Fibroblast of lung (primary cell): ENCODE results near the gene CMBL. TPM values are rescaled to one million over a fixed set of nuclear protein-coding genes. Genes with fewer than 3 reads are reported as not detected.
A peak's percentile ranks its signal among the peaks of the same experiment; 100 is the strongest.

ENCODE experiments used
- DNase-seq, 2 donors: peaks; one replicate each; pipeline versions ENCODE4 v3.0.0 to v3.0.0-alpha.2; 2010; ENCODE audit warnings: low read depth in 2 of 2
- H2AFZ ChIP-seq: 2 replicates; pipeline ENCODE4 v1.5.1; 2012; ENCODE audit warnings: low read length, control low read depth, inconsistent platforms
- H3K27ac ChIP-seq: 2 replicates; pipeline ENCODE4 v1.5.1; 2011; ENCODE audit warnings: low read length, control low read depth; ENCODE audit not compliant: insufficient read depth
- H3K27me3 ChIP-seq: 2 replicates; pipeline ENCODE4 v1.5.1; 2011; ENCODE audit warnings: mild to moderate bottlenecking, low read length; ENCODE audit not compliant: control insufficient read depth, insufficient read depth
- H3K36me3 ChIP-seq: 2 replicates; pipeline ENCODE4 v1.5.1; 2011; ENCODE audit warnings: low read length; ENCODE audit not compliant: control insufficient read depth, insufficient read depth
- H3K4me1 ChIP-seq: 2 replicates; pipeline ENCODE4 v1.5.1; 2011; ENCODE audit warnings: low read length; ENCODE audit not compliant: control insufficient read depth, insufficient read depth; ENCODE audit errors: extremely low read depth
- H3K4me2 ChIP-seq: 2 replicates; pipeline ENCODE4 v1.5.1; 2011; ENCODE audit warnings: low read length, control low read depth; ENCODE audit not compliant: insufficient read depth; ENCODE audit errors: extremely low read depth
- H3K4me3 ChIP-seq, 4 experiments: fragments of 200-600 bp in 1 of 4; sonication (generic) in 1 of 4; replicated peaks in 1 of 4; 2 replicates each; pipeline ENCODE4 v1.5.1; 2011 to 2016; ENCODE audit warnings: low read length in 4 of 4, low read depth in 3 of 4, mild to moderate bottlenecking in 3 of 4, control low read depth in 2 of 4, inconsistent platforms in 1 of 4, mixed read lengths in 1 of 4; ENCODE audit not compliant: insufficient read depth in 1 of 4; ENCODE audit errors: control extremely low read depth in 1 of 4
- H3K79me2 ChIP-seq: 2 replicates; pipeline ENCODE4 v1.5.1; 2012; ENCODE audit warnings: mild to moderate bottlenecking, low read length, inconsistent platforms; ENCODE audit not compliant: control insufficient read depth, insufficient read depth
- H3K9ac ChIP-seq: 2 replicates; pipeline ENCODE4 v1.5.1; 2011; ENCODE audit warnings: mild to moderate bottlenecking, low read length, control low read depth; ENCODE audit not compliant: insufficient read depth
- H3K9me3 ChIP-seq: 2 replicates; pipeline ENCODE4 v1.5.1; 2012; ENCODE audit warnings: low read depth, low read length; ENCODE audit not compliant: control insufficient read depth, insufficient read depth
- H4K20me1 ChIP-seq: 2 replicates; pipeline ENCODE4 v1.5.1; 2011; ENCODE audit warnings: low read length; ENCODE audit not compliant: control insufficient read depth, insufficient read depth; ENCODE audit errors: extremely low read depth
- CTCF ChIP-seq, 2 donors: IDR thresholded peaks in 1 of 2; conservative IDR thresholded peaks in 1 of 2; 1 replicate in 1 of 2; 2 replicates in 1 of 2; pipeline ENCODE4 v1.5.1; 2011 to 2012; ENCODE audit warnings: low read length in 2 of 2, control low read depth in 1 of 2, inconsistent platforms in 1 of 2, low read depth in 1 of 2, mild to moderate bottlenecking in 1 of 2
- EZH2 ChIP-seq: IDR thresholded peaks from 2 replicates; pipeline ENCODE4 v1.5.1; 2012; ENCODE audit warnings: low read length, control low read depth, mild to moderate bottlenecking; ENCODE audit errors: missing control alignments
- polyA plus RNA-seq, 2 donors: library from polyadenylated mRNA; depleted of rRNA in 1 of 2; stranded (reverse) in 1 of 2; unstranded in 1 of 2; fragments of >200 nt; gene quantifications; 2 replicates each; pipeline ENCODE4 v1.2.1, GENCODE V29; 2011 to 2012; ENCODE audit warnings: missing spikeins in 1 of 2
- total RNA-seq: library from RNA; depleted of rRNA; stranded (reverse); fragments of >200 nt; gene quantifications from 2 replicates; pipeline ENCODE4 v1.2.1, GENCODE V29; 2014

CMBL gene
- total and polyA plus RNA-seq, 2 donors (not counting 1 experiment from before 2014, with no cell fraction given), result 18.6 to 20.8 TPM

- Histone ChIP-seq H3K4me3 (no peak overlapping the region), H3K9me3 (no peaks in the 10 kb centered on the region), H3K36me3 (no peaks in the 10 kb centered on the region), H2AFZ (no peak overlapping the region), H3K79me2 (no peaks in the 10 kb centered on the region), H4K20me1 (no peaks in the 10 kb centered on the region), H3K27me3 (no peaks in the 10 kb centered on the region), H3K4me2 (no peak overlapping the region), H3K27ac (no peak overlapping the region), H3K4me1 (peaks cover 15% of the 10 kb centered on the region), H3K9ac (no peak overlapping the region)
- TF ChIP-seq CTCF (conservative IDR thresholded peaks at IDR 0.05 in 1 of 2, IDR thresholded peaks at IDR 0.05 in 1 of 2; ENCODE audit: low read depth in 1 of 2, low read length in 2 of 2) (no peak), EZH2 (no peak)
- peak; percentile 39 to 43 for DNase-seq
These were observed 72.4 kb downstream of the CMBL start for GRCh38 chr5:10235350-10235749.

- H3K4me2 ChIP-seq, result peak overlapping the region; percentile 37
- H4K20me1 ChIP-seq, result no peaks in the 10 kb centered on the region
- H3K27me3 ChIP-seq, result no peaks in the 10 kb centered on the region
- H3K9ac ChIP-seq, result no peak overlapping the region
- peaks cover 15% of the 10 kb centered on the region for H3K4me1 ChIP-seq
- no peaks in the 10 kb centered on the region for H3K9me3 ChIP-seq
- no peaks in the 10 kb centered on the region for H3K36me3 ChIP-seq
- peak overlapping the region; percentile 24 for H2AFZ ChIP-seq
- no peaks in the 10 kb centered on the region for H3K79me2 ChIP-seq
- H3K27ac ChIP-seq, result peak overlapping the region; percentile 75
- peak; percentile 91 to 92 for DNase-seq
- H3K4me3 ChIP-seq, result no peak overlapping the region
- TF ChIP-seq EZH2 (no peak), CTCF (conservative IDR thresholded peaks at IDR 0.05 in 1 of 2, IDR thresholded peaks at IDR 0.05 in 1 of 2; ENCODE audit: low read depth in 1 of 2, low read length in 2 of 2) (peak; percentile 36 to 40)
These were observed 74.2 kb downstream of the CMBL start for GRCh38 chr5:10233505-10233904.

- no peaks in the 10 kb centered on the region for H3K9me3 ChIP-seq
- H3K9ac ChIP-seq, result no peak overlapping the region
- peaks cover 15% of the 10 kb centered on the region for H3K4me1 ChIP-seq
- DNase-seq, result no peak
- H2AFZ ChIP-seq, result no peak overlapping the region
- peak overlapping the region; percentile 66 for H3K27ac ChIP-seq
- H3K4me2 ChIP-seq, result no peak overlapping the region
- no peaks in the 10 kb centered on the region for H3K79me2 ChIP-seq
- TF ChIP-seq EZH2 (no peak), CTCF (conservative IDR thresholded peaks at IDR 0.05 in 1 of 2, IDR thresholded peaks at IDR 0.05 in 1 of 2; ENCODE audit: low read depth in 1 of 2, low read length in 2 of 2) (no peak)
- no peaks in the 10 kb centered on the region for H4K20me1 ChIP-seq
- no peaks in the 10 kb centered on the region for H3K27me3 ChIP-seq
- H3K4me3 ChIP-seq, result no peak overlapping the region
- H3K36me3 ChIP-seq, result no peaks in the 10 kb centered on the region
These were observed 74.7 kb downstream of the CMBL start for GRCh38 chr5:10233011-10233410.
